LoVo (cell line): Measurements from ENCODE around the gene LAMTOR5.

Experiments used
- DNase-seq: peaks from one replicate; pipeline ENCODE4 v3.0.0-alpha.2; 2016; ENCODE audit warnings: low spot score

The LAMTOR5 gene

DNA sequence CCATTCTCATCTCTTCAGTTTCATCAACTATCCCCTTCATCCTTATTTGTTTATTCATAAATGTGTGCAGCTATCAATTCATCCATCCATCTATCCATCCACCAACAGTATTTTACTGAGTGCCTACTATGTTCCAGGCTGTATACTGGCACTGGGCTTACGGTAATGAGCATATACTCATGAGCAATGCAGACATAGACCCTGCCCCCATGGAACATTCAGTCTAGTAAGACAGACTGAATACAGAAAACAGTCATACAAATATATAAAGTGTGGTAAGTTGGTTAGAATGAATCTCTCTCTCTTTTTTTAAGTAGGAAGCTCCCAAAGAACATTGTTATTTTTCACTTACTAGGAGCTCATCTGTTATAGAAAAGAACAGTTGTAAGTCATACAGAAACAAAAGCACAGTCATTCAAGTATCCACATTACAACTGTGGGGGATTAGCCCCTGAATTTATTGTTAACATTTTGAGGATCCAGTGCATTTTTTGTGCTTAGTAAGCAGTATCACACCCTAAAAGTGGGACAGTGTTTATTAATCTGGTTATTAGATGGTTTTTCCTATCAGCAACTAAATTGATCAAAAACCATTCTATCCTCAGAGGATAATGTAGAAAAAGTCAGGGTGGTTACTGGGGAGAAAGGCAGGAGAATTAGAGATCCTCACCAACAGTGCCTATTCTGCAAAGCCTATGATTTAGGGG lies 20.3 kb downstream of the LAMTOR5 start:
- no peak for DNase-seq

DNA sequence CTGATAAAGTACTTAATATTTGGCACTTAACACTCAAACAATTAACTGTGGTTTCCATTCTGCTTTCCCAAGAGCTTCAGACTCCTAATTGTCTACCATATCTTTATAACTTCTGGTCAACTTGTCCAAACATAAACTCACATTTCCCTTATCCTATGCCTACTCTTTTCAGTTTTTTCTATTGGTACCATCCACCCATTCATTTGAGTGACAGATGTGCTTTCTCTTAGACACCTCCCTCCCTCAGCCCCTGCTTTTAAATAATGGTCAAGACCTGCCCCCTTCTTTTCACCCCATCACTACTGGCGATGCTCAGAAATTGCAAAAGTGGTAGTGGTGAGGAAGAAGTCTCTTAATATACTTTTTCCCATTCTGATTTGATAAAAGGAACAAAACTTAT lies 22.1 kb downstream of the LAMTOR5 start:
- DNase-seq, result no peak

DNA sequence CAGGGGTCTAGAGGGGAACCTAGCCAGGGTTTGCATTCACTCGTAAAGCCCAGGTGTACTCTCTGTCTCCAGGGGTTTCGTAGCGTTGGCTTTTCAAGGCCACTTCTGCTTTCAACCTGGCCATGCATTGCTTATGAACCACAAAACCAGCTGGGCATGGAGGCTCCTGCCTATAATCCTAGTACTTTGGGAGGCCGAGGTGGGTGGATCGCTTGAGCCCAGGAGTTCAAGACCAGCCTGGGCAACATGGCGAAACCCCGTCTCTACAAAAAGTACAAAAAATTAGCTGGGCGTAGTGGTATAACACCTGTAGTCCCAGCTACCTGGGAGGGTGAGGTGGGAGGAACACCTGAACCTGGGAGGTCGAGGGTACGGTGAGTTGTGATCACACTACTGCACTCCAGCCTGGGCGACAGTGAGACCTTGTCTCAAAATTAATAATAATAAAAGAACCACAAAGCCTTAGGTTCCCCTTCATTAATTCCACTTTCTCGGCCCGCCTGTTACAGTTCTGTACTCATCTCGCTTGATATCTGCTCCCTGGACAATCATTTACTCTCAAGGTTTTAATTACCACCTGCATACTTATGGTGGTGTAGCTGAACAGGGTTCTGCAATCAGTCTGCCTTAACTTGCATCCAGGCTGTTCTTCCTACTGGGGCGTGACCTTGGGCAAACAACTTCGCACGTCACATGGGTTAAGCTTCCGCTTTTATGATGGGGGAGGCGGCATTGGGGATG lies 22.7 kb downstream of the LAMTOR5 start:
- no peak for DNase-seq

DNA sequence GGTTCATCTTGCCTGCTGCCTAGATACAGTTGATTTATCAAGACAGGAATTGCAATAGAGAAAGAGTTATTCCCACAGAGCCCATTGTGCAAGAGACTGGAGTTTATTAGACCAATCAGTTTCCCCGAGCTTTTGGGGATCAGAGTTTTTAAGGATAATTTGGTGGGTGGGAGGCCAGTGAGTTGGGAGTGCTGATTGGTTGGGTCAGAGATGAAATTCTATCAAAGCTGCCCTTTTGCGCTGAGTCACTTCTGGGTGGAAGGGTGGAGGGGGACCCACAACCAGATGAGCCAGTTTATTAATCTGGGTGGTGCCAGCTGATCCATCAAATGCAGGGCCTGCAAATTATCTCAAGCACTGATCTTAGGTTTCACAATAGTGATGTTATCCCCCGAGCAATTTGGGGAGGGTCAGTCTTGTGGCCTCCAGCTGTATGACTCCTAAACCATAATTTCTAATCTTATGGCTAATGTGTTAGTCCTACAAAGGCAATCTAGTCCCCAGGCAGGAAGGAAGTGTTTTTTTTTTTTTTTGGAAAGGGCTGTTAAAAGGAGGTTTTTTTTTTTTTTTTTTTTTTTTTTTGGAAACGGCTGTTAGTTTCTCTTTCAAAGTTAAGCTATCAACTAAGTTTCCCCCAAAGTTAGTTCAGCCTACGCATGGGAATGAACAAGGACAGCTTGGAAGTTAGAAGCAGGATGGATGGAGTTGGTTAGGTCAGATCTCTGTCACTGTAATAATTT lies 24.1 kb downstream of the LAMTOR5 start:
- DNase-seq, result no peak

DNA sequence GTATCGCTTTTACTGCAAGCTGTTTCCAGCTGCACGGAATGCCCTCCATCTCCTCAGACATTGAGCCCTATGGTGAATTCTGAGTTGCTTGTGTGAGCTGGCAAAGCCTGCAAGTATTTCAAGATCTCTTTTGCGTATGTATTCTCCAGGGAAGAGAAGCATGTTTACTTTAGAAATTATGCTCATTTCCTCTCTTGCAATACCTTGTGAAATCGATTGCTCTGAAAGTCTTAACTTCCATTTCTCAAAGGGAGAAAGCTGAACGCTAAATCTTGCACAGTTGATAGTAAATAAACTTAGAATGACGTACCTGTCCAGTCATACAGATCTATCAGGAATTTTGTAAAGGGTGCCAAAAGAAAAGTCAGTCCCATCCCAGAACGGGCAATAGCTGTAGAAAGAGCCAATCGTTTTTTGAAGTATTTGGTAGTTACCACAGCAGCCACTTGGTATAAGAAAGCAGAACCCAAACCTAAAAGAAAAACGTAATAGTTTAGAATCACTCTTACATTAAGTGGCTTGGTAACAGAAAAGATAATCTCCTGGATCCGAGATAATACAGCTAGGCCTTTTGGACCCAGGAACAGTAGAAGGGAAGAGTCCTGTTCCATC lies 26.7 kb downstream of the LAMTOR5 start:
- DNase-seq, result no peak

DNA sequence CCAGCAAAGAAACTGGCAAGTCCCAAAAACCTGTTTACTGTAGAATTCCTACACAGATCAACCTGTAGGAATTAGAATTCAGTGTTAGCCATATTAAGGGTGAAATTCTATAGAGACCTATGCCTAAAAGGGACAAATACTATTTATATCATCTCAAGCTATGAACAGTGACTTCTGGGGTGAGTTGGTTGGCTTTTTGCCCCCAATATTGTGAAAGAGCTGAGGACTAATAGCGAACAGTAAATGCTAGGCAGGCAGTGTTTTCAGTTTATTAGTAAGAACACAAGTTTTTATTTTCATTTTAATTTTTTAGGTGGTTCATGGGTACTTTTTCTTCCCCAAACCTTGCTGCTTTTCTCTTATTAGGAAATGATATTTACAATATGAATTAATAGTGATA lies 32.0 kb downstream of the LAMTOR5 start:
- DNase-seq, result no peak

DNA sequence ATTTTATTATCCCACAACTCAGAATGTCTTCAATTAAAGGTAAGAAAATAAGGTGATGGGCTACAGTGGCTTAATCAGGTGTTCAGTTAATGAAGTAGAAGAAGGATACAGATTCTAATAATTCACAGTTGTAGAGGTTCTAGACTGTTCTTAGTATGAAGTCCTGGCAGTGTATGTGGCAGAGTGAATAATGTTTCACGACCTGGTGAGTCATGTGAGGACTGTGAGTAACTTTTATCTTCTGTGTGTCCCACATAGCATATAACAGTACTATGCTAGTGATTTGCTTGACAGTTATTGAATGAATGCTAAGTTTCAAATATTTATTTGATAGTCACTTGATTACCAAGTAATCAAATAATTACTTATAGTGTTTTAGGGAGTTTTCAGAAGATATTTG lies 36.7 kb downstream of the LAMTOR5 start:
- no peak for DNase-seq

DNA sequence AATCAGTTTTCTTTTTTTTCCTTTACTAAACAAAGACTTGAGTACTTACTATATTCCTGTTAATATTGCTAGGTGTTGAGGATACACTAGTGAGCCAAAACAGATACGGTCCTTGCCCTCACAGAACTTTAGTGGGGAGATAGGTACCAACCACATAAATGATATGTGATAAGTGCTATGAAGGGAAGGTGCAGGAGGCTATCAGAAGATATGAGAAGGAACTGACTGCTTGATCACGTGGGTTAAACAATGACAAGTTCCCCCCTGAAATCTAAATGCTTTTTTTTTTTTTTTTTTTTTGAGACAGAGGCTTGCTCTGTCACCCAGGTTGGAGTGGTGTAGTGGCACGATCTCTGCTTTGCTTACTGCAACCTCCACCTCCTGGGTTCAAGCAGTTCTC lies 43.3 kb downstream of the LAMTOR5 start:
- no peak for DNase-seq

DNA sequence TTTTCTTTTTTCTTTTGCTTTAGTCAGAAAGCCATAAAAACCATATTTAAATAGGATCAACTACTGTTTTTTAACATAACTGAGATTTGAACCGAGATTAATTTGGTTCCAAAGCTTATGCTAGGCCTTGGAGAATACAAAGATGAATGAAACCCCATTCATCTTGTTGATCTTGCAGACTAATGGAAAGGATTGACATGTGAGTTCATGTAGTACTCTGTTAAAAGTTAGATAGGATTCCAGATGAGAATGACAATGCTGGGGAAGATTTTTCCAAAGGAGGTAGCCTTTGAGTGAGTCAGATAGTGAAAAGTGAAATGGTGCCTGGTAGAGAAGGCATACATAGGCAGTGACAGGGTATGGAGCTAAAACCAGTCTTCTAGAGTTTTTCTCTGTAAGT lies 45.6 kb downstream of the LAMTOR5 start:
- DNase-seq, result no peak

DNA sequence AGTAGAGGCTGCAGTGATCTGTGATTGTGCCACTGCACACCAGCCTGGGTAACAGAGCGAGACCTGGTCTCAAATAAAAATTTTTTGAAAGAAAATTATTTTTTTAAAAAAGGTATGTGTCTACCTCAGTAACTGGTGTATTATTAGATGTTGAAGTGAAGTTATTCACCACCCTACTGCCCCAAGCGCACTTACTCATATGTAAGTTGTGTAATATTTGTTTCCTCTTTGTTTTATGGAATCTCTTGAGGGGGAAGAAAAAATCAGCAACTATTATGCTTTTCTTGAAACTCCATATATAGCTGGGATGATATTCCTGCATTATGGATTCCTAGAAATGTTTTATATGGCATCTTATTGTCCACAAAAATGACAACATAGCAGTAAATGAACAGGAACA lies 47.1 kb downstream of the LAMTOR5 start:
- no peak for DNase-seq

DNA sequence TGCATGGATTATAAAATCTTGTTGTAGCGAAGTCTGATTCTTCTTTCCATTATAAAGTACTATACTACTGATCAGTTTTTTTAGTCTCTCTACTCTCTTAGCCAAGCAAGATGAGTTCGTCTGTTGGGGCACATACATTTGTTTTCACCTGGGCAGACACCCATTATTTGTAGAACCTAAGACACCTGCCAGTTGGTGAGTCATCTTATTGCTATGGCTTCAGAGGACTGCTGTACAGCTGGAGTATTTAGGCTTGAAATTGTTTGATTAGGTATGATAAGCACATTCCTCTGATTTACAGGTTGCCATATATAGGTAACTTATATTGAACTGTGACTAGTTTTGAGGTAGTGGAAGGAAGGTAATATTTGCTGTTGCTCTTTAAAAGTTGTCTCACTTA lies 51.1 kb downstream of the LAMTOR5 start:
- DNase-seq, result peak; percentile 57

DNA sequence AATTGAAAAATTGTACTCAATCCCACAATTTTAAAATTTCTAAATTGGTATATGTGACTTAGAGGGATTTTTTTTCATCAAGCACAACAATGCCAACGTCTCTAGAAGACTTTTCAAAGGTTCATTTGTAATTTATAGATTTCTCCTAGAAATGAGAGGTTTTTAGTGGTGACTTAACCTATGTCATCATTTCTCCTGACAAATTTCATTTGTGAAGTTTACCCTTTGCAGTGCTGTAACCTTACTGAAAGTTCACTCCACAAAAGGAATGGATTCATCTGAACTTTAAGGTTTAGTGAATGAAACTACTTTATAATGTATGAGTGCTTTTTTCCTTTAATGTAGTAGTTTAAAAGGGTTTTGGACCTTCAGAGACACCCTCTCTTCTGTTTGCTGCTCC lies 52.2 kb downstream of the LAMTOR5 start:
- no peak for DNase-seq
